AG04450 (cell line): ENCODE data around the gene MYO1H. TPM values are rescaled to one million over a fixed set of nuclear protein-coding genes. Genes with fewer than 3 reads are reported as not detected.

ENCODE experiments used
- CTCF ChIA-PET: fragments of 300-600, 350-600 bp; formaldehyde crosslinking; extraction: SDS; loops from one replicate; lab custom pipeline; 2022; ENCODE audit warnings: antibody characterized with exemption, inconsistent platforms; lab: Charles Lee
- POLR2A ChIA-PET: fragments of 350-600 bp; formaldehyde crosslinking; extraction: SDS; loops from one replicate; lab custom pipeline; 2021; ENCODE audit warnings: antibody characterized with exemption, inconsistent platforms; lab: Yijun Ruan, JAX
- DNase-seq: peaks from one replicate; pipeline ENCODE4 v3.0.0-alpha.2; 2011; ENCODE audit warnings: low read depth, low spot score
- H3K27ac ChIP-seq: one replicate; pipeline ENCODE4 v1.5.1; 2012; ENCODE audit warnings: low read depth, low read length, control low read depth
- H3K27me3 ChIP-seq: one replicate; pipeline ENCODE4 v1.6.0; 2012; ENCODE audit warnings: low read length; ENCODE audit not compliant: control insufficient read depth, insufficient read depth
- H3K4me3 ChIP-seq: 2 replicates; pipeline ENCODE4 v1.5.1; 2011; ENCODE audit warnings: mild to moderate bottlenecking, low read depth, low read length, control low read depth
- H3K9me3 ChIP-seq: 2 replicates; pipeline ENCODE4 v1.5.1; 2012; ENCODE audit warnings: low read length; ENCODE audit not compliant: control insufficient read depth, insufficient read depth
- polyA plus RNA-seq: library from polyadenylated mRNA; depleted of rRNA; stranded (reverse); fragments of >200 nt; gene quantifications from 2 replicates; pipeline ENCODE4 v1.2.3, GENCODE V29; 2011
- TF ChIP-seq, protein P1 (sequence below): IDR thresholded peaks from 2 replicates; pipeline ENCODE4 v1.5.1; 2011; ENCODE audit warnings: low read depth, low read length, control low read depth, inconsistent platforms

Gene MYO1H
- polyA plus RNA-seq, 1 experiment = not detected

DNA sequence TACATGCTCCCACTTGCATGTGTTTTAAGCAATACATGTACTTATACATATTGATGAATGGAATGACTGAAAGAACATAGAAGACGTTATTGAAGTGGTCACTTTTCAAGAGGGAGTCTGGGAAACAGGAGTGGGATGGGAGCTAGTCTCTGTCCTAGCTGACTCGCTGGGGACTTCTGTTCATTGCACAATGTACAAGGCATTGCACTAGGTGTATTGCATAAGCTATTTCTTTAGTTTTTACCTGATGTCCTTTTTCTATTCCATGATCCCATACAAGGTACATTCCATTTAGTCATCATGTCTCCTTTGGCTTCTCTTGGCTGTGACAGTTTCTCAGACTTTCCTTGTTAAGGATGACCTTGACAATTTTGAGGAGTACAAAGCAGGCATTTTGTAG is 4.0 kb upstream of the MYO1H start:
- TF ChIP-seq, protein P1, sequence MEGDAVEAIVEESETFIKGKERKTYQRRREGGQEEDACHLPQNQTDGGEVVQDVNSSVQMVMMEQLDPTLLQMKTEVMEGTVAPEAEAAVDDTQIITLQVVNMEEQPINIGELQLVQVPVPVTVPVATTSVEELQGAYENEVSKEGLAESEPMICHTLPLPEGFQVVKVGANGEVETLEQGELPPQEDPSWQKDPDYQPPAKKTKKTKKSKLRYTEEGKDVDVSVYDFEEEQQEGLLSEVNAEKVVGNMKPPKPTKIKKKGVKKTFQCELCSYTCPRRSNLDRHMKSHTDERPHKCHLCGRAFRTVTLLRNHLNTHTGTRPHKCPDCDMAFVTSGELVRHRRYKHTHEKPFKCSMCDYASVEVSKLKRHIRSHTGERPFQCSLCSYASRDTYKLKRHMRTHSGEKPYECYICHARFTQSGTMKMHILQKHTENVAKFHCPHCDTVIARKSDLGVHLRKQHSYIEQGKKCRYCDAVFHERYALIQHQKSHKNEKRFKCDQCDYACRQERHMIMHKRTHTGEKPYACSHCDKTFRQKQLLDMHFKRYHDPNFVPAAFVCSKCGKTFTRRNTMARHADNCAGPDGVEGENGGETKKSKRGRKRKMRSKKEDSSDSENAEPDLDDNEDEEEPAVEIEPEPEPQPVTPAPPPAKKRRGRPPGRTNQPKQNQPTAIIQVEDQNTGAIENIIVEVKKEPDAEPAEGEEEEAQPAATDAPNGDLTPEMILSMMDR = no peak
- ChIA-PET CTCF (no interaction called here), POLR2A (no interaction called here)
- Histone ChIP-seq H3K27ac (no peak overlapping the region), H3K27me3 (no peaks in the 10 kb centered on the region), H3K4me3 (no peak overlapping the region), H3K9me3 (no peaks in the 10 kb centered on the region)
- no peak for DNase-seq

DNA sequence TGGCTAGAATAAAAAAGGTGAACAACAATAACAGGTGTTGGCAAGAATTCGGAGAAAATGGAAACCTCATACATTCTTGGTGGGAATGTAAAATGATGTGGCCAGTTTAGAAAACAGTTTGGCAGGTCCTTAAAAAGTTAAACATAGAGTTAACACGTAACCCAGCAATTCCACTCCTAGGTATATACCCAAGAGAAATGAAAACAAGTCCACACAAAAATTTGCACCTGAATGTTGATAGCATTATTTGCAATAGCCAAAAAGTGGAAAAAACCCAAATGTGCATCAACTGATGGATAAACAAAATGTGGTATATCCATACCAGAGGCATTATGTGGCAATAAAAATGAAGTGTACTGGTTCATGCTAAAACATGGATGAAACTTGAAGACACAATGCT is 2.3 kb upstream of the MYO1H start:
- H3K27me3 ChIP-seq = no peaks in the 10 kb centered on the region
- ChIA-PET POLR2A (no interaction called here), CTCF (no interaction called here)

DNA sequence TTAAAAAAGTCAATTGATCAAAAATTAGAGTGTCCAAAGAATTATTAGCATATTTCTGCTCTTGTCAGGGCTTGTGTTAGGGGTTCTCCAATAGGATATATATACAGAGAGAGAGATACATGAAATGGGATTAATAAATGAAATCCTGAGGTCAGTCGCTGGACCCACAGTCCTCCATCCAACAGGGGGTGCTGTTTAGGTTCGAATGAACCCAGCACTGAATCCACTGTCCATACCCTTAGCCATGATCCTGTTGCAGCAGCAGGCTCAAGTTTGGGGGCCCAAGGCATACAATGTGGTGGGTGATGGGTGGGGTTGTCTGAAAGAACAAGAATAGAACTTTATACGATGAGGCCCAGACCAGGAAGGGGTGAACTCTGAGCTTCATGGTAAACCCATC is 780 bp upstream of the MYO1H start:
- TF ChIP-seq, protein P1 = no peak
- no peak for DNase-seq
- H3K27ac ChIP-seq = no peak overlapping the region
- POLR2A ChIA-PET = no interaction called here
- CTCF ChIA-PET = no interaction called here
- H3K9me3 ChIP-seq = no peaks in the 10 kb centered on the region
- H3K4me3 ChIP-seq = no peak overlapping the region
- H3K27me3 ChIP-seq = peaks cover 2% of the 10 kb centered on the region

More for the DNA sequence above, 2.3 kb upstream of the MYO1H start:
- Histone ChIP-seq H3K27ac (no peak overlapping the region), H3K4me3 (no peak overlapping the region), H3K9me3 (no peaks in the 10 kb centered on the region)
- DNase-seq = no peak
- TF ChIP-seq, protein P1 = no peak

DNA sequence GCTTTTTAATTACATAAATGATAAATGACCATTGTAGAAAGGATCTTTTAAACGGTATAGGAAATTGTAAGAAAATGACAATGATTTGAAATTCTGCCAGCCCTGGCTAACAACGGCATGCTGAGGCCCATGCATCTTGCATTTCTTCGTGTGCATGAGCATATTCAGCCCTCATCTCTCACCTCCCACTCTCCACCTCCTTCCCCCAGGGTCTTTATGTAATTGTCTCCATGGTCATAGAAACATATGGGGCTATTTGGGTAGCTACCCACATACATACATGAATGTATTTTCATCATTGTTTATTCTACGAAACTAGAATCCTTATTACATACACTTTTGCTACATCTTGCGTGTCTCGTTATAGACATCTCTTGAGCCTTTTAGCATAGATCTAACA is 4.5 kb downstream of the MYO1H start:
- DNase-seq = no peak
- H3K27me3 ChIP-seq = peaks cover 4% of the 10 kb centered on the region
- ChIA-PET POLR2A (no interaction called here), CTCF (no interaction called here)
- no peak overlapping the region for H3K27ac ChIP-seq
- TF ChIP-seq, protein P1 = no peak
- no peaks in the 10 kb centered on the region for H3K9me3 ChIP-seq
- H3K4me3 ChIP-seq = no peak overlapping the region

DNA sequence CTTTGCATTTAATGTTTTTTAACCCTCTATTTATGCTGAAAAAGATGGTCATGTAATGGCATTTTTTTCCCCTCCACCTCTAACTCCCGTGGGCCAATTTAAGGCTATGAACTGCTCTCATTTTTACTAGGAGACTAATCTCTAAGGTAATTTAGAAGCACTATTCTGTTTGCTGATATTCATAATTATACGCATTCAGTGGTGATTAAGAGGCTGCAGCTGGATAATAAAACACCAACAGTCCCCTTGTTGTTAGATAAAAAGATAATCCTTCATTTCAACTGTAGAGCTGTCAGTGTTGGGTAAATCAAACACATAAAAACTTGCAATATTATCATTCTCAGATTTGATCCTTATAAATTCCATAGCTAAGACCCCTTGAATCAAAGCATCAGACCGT is 8.9 kb downstream of the MYO1H start:
- no peak overlapping the region for H3K4me3 ChIP-seq
- no peak overlapping the region for H3K27ac ChIP-seq
- H3K9me3 ChIP-seq = no peaks in the 10 kb centered on the region
- DNase-seq = no peak
- ChIA-PET POLR2A (no interaction called here), CTCF (interaction anchor here (1.3 kb wide), 1 partner anchor 29 kb away, joined by 3 read pairs; no protein-coding TSS in a partner anchor)
- peaks cover 13% of the 10 kb centered on the region for H3K27me3 ChIP-seq
- TF ChIP-seq, protein P1 = no peak
